B cell (primary cell): ENCODE data around the gene TLNRD1. TPM values are rescaled to one million over a fixed set of nuclear protein-coding genes. Genes with fewer than 3 reads are reported as not detected.

Source experiments
- ATAC-seq: fragments of 200-7000 bp; cut with Tn5 transposase; one replicate; pipeline ENCODE4 v1.10.0; 2021; ENCODE audit warnings: low read depth, mild to moderate bottlenecking, moderate number of reproducible peaks, moderate library complexity
- CTCF ChIA-PET: fragments of 350-600 bp; sonication (Branson Sonifier 250); formaldehyde crosslinking; loops from one replicate; lab custom pipeline; 2021; ENCODE audit warnings: antibody characterized with exemption, inconsistent platforms; lab: Charles Lee
- POLR2A ChIA-PET: fragments of 350-600 bp; sonication (Branson Sonifier 250); formaldehyde crosslinking; loops from one replicate; lab custom pipeline; 2021; ENCODE audit warnings: antibody characterized with exemption; lab: Charles Lee
- DNase-seq: peaks from one replicate; pipeline ENCODE4 v3.0.0; 2013
- H2AFZ ChIP-seq: 2 replicates; pipeline ENCODE4 v1.6.1; 2012; ENCODE audit warnings: mild to moderate bottlenecking, low read depth, low read length; ENCODE audit not compliant: insufficient read depth, poor library complexity, severe bottlenecking
- H3K27ac ChIP-seq, 2 donors: 1 replicate in 1 of 2; 2 replicates in 1 of 2; pipeline ENCODE4 v1.5.1; 2012 to 2013; ENCODE audit warnings: low read length in 2 of 2, mild to moderate bottlenecking in 2 of 2, moderate library complexity in 1 of 2
- H3K27me3 ChIP-seq, 4 experiments: fragments of 200-600 bp in 1 of 4; sonication (generic) in 1 of 4; replicated peaks in 1 of 4; 1 replicate in 2 of 4; 2 replicates in 2 of 4; pipeline versions ENCODE4 v1.6.1 to v1.7.0; 2013 to 2016; ENCODE audit warnings: low read length in 3 of 4, mild to moderate bottlenecking in 2 of 4, mixed read lengths in 1 of 4, moderate library complexity in 1 of 4; ENCODE audit not compliant: insufficient read depth in 4 of 4, control insufficient read depth in 3 of 4; ENCODE audit errors: control extremely low read depth in 1 of 4
- H3K36me3 ChIP-seq, 2 experiments: replicated peaks in 1 of 2; 1 replicate in 1 of 2; 2 replicates in 1 of 2; pipeline versions ENCODE4 v1.6.1 to v1.7.1; 2013; ENCODE audit warnings: low read length in 1 of 2; ENCODE audit not compliant: insufficient read depth in 2 of 2, control insufficient read depth in 1 of 2; ENCODE audit errors: control extremely low read depth in 1 of 2, extremely low read depth in 1 of 2
- H3K4me1 ChIP-seq, 2 donors: fragments of 200-600 bp in 1 of 2; sonication (generic) in 1 of 2; 1 replicate in 1 of 2; 2 replicates in 1 of 2; pipeline versions ENCODE4 v1.5.1 to v1.6.1; 2013 to 2017; ENCODE audit warnings: low read length in 2 of 2; ENCODE audit not compliant: control insufficient read depth in 2 of 2, insufficient read depth in 2 of 2
- H3K4me2 ChIP-seq: replicated peaks from 2 replicates; pipeline ENCODE3; 2012; ENCODE audit warnings: mild to moderate bottlenecking, low read depth, low read length; ENCODE audit not compliant: poor library complexity, severe bottlenecking
- H3K4me3 ChIP-seq, 5 experiments: fragments of 200-600 bp in 1 of 5; sonication (generic) in 1 of 5; 1 replicate in 3 of 5; 2 replicates in 2 of 5; pipeline versions ENCODE4 v1.5.1 to v1.7.0; 2011 to 2016; ENCODE audit warnings: low read length in 4 of 5, mild to moderate bottlenecking in 4 of 5, low read depth in 2 of 5, control low read depth in 1 of 5, moderate library complexity in 1 of 5; ENCODE audit not compliant: insufficient read depth in 1 of 5; ENCODE audit errors: control extremely low read depth in 1 of 5, extremely low read depth in 1 of 5
- H3K79me2 ChIP-seq: fragments of 200-600 bp; sonication (generic); one replicate; pipeline ENCODE4 v1.6.0; 2016; ENCODE audit warnings: low read length; ENCODE audit not compliant: control insufficient read depth, insufficient read depth
- H3K9ac ChIP-seq: fragments of 200-600 bp; sonication (generic); 2 replicates; pipeline ENCODE4 v1.6.1; 2017; ENCODE audit warnings: mild to moderate bottlenecking, low read length, moderate library complexity
- H3K9me3 ChIP-seq, 3 donors: one replicate each; pipeline versions ENCODE4 v1.6.1 to v1.7.1; 2013; ENCODE audit warnings: low read length in 2 of 3; ENCODE audit not compliant: control insufficient read depth in 2 of 3, insufficient read depth in 1 of 3; ENCODE audit errors: control extremely low read depth in 1 of 3
- H4K20me1 ChIP-seq: 2 replicates; pipeline ENCODE4 v1.6.0; 2012; ENCODE audit warnings: mild to moderate bottlenecking, low read length; ENCODE audit not compliant: insufficient read depth, control insufficient read depth, poor library complexity, severe bottlenecking
- H3K27ac Mint-ChIP-seq: one replicate; pipeline ENCODE4 v1.8.0; 2021; ENCODE audit warnings: mixed read lengths
- H3K27me3 Mint-ChIP-seq: one replicate; pipeline ENCODE4 v1.8.0; 2021; ENCODE audit warnings: mixed read lengths
- H3K4me1 Mint-ChIP-seq: one replicate; pipeline ENCODE4 v1.8.0; 2021; ENCODE audit warnings: mixed read lengths
- H3K4me3 Mint-ChIP-seq: one replicate; pipeline ENCODE4 v1.8.0; 2021; ENCODE audit warnings: mixed read lengths
- H3K9me3 Mint-ChIP-seq: one replicate; pipeline ENCODE4 v1.8.0; 2022; ENCODE audit warnings: mixed read lengths; ENCODE audit not compliant: insufficient read depth
- EZH2 ChIP-seq: IDR thresholded peaks from 2 replicates; pipeline ENCODE4 v1.6.1; 2012; ENCODE audit warnings: borderline replicate concordance, low read depth, mild to moderate bottlenecking, moderate library complexity, low read length; ENCODE audit not compliant: insufficient read depth, poor library complexity, severe bottlenecking
- WGBS: methylation state at CpG from one replicate; pipeline ENCODE4 v1.1.5; 2013; ENCODE audit warnings: missing lambda C conversion rate; ENCODE audit not compliant: insufficient coverage; 5-methylcytosine and 5-hydroxymethylcytosine counted together
- intact Hi-C: fragments of 100-400 bp; cut with micrococcal nuclease; formaldehyde crosslinking; loops from one replicate; pipeline ENCODE4 v1.10.0; 2022
- polyA plus RNA-seq: library from polyadenylated mRNA; depleted of rRNA; stranded (reverse); fragments of >200 nt; gene quantifications from 2 replicates; pipeline ENCODE4 v1.2.3, GENCODE V29; 2012
- total RNA-seq, 2 donors: library from RNA; stranded (reverse); fragments of 120-200 nt in 1 of 2; gene quantifications; 1 replicate in 1 of 2; 2 replicates in 1 of 2; pipeline versions ENCODE4 v1.2.3 to v1.2.4, GENCODE V29; 2013 to 2022
- TF ChIP-seq, protein P1 (sequence below): fragments of 200-600 bp; IDR thresholded peaks from one replicate; pipeline ENCODE4 v1.8.0; 2022; ENCODE audit warnings: antibody characterized with exemption, mild to moderate bottlenecking

TLNRD1 gene
- total and polyA plus RNA-seq, 2 donors (not counting 1 experiment from before 2014, with no cell fraction given) = 11.4 to 26.7 TPM

DNA sequence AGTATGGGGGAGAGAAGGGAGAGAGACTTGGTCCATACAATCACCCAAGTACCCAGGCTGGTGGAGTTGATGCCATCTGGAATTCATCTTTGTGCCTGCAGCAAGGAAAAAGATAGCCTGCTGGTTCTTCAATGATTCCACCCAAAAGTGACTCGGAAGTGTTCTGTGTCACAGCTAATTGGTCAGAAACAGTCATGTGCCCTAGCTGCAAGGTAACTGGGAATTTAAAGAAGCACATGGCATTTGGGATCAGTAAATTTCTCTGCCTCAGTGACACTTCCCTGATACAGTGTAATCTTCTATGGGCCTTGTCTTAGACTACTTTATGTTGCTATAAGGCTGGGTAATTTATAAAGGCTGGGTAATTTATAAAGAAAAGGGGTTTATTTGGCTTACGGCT is 17.5 kb downstream of the TLNRD1 start:
- 95% methylated on average over 2 of the region's 2 CpGs for WGBS
- ATAC-seq = no peak
- no peak overlapping the region for H3K4me2 ChIP-seq
- H2AFZ ChIP-seq = no peak overlapping the region
- H3K27ac ChIP-seq = no peak overlapping the region
- no peak overlapping the region for H3K4me3 ChIP-seq
- H3K27me3 ChIP-seq = no peaks in the 10 kb centered on the region
- H3K4me3 Mint-ChIP-seq = no peak overlapping the region
- no peak overlapping the region for H3K27ac Mint-ChIP-seq
- no peak overlapping the region for H3K9ac ChIP-seq
- intact Hi-C loops = no loop called here
- TF ChIP-seq EZH2 = no peak
- TF ChIP-seq, protein P1, sequence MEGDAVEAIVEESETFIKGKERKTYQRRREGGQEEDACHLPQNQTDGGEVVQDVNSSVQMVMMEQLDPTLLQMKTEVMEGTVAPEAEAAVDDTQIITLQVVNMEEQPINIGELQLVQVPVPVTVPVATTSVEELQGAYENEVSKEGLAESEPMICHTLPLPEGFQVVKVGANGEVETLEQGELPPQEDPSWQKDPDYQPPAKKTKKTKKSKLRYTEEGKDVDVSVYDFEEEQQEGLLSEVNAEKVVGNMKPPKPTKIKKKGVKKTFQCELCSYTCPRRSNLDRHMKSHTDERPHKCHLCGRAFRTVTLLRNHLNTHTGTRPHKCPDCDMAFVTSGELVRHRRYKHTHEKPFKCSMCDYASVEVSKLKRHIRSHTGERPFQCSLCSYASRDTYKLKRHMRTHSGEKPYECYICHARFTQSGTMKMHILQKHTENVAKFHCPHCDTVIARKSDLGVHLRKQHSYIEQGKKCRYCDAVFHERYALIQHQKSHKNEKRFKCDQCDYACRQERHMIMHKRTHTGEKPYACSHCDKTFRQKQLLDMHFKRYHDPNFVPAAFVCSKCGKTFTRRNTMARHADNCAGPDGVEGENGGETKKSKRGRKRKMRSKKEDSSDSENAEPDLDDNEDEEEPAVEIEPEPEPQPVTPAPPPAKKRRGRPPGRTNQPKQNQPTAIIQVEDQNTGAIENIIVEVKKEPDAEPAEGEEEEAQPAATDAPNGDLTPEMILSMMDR = no peak
- H3K4me1 ChIP-seq = peaks cover 2 to 4% of the 10 kb centered on the region in 2 donors
- peaks cover 73% of the 10 kb centered on the region for H3K79me2 ChIP-seq
- H3K4me1 Mint-ChIP-seq = peaks cover 3% of the 10 kb centered on the region
- no peaks in the 10 kb centered on the region for H3K36me3 ChIP-seq
- no peaks in the 10 kb centered on the region for H3K9me3 ChIP-seq
- DNase-seq = no peak
- H4K20me1 ChIP-seq = peaks cover 13% of the 10 kb centered on the region
- CTCF ChIA-PET = interaction anchor here (0.8 kb wide), 1 partner anchor 248 kb away, joined by 3 read pairs; no protein-coding TSS in a partner anchor
- H3K9me3 Mint-ChIP-seq = no peaks in the 10 kb centered on the region
- POLR2A ChIA-PET = interaction anchor here (0.6 kb wide), 1 partner anchor 59 kb away, joined by 3 read pairs; no protein-coding TSS in a partner anchor
- no peaks in the 10 kb centered on the region for H3K27me3 Mint-ChIP-seq

DNA sequence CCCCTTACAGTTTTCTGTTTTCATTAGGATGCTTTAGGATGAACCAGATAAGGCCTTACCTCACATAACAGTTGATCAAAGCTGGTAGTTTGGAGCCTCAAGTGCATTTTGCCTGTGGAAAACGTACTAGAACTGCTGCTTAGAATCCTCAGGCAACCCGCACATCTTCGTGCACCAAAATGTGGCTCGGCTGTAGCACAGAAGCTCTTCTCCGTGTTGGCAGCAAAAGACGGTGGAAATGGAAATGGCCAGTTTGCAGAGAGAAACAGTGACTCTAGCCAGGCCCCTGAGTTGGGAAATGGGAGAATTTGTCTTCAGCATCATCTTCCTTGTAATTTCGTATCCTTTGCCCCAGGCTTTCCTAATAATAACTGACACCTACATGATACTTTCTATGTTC is 20.6 kb downstream of the TLNRD1 start:
- Histone ChIP-seq H3K4me3 (no peak overlapping the region), H4K20me1 (peaks cover 5% of the 10 kb centered on the region), H3K9me3 (no peaks in the 10 kb centered on the region), H3K4me2 (no peak overlapping the region), H3K27me3 (no peaks in the 10 kb centered on the region), H3K9ac (no peak overlapping the region), H3K27ac (no peak overlapping the region), H3K79me2 (peaks cover 51% of the 10 kb centered on the region), H3K4me1 (peaks cover 11 to 14% of the 10 kb centered on the region in 2 donors), H2AFZ (no peak overlapping the region), H3K36me3 (no peaks in the 10 kb centered on the region)
- Mint-ChIP-seq H3K4me1 (peaks cover 16% of the 10 kb centered on the region), H3K27me3 (no peaks in the 10 kb centered on the region), H3K27ac (no peak overlapping the region), H3K4me3 (no peak overlapping the region), H3K9me3 (no peaks in the 10 kb centered on the region)
- ATAC-seq (no peak), DNase-seq (no peak)
- intact Hi-C loops = no loop called here
- ChIA-PET POLR2A (interaction anchor here (0.6 kb wide), 1 partner anchor 254 kb away, joined by 5 read pairs; no protein-coding TSS in a partner anchor), CTCF (no interaction called here)
- TF ChIP-seq, protein P1 = no peak
- TF ChIP-seq EZH2 = no peak
- 100% methylated on average over 4 of the region's 7 CpGs for WGBS
